HepG2 (cell line): ENCODE data around the gene SRP68.

Experiments
- CBX5 ChIP-seq: sonication (generic); formaldehyde crosslinking; IDR thresholded peaks from 2 replicates; pipeline ENCODE4 v1.4.0; 2020; ENCODE audit warnings: missing genetic modification reagents, borderline replicate concordance
- MLX ChIP-seq: IDR thresholded peaks from 2 replicates; pipeline ENCODE4 v1.6.1; 2016
- NR2F2 ChIP-seq: IDR thresholded peaks from 2 replicates; pipeline ENCODE4 v1.6.1; 2012; ENCODE audit warnings: low read depth, inconsistent platforms, borderline replicate concordance
- POLR2G ChIP-seq: fragments of 200-400 bp; formaldehyde crosslinking; IDR thresholded peaks from 2 replicates; pipeline ENCODE4 v1.6.1; 2018; ENCODE audit warnings: mild to moderate bottlenecking, low read depth, low read length, moderate library complexity
- REPIN1 ChIP-seq: sonication (generic); formaldehyde crosslinking; IDR thresholded peaks from 2 replicates; pipeline ENCODE4 v1.8.0; 2022; ENCODE audit warnings: missing genetic modification reagents, low read depth, mild to moderate bottlenecking, borderline replicate concordance
- SIN3A ChIP-seq: IDR thresholded peaks from 2 replicates; pipeline ENCODE4 v1.6.1; 2011; ENCODE audit warnings: low read depth, mild to moderate bottlenecking, control low read depth, low read length, borderline replicate concordance
- TCF7L2 ChIP-seq: IDR thresholded peaks from 2 replicates; pipeline ENCODE4 v1.6.1; 2011; ENCODE audit warnings: mild to moderate bottlenecking, low read depth, low read length, moderate library complexity
- ZNF362 ChIP-seq: sonication (generic); formaldehyde crosslinking; IDR thresholded peaks from 2 replicates; pipeline ENCODE4 v1.4.0; 2020; ENCODE audit warnings: missing genetic modification reagents, mild to moderate bottlenecking, borderline replicate concordance
- ZNF431 ChIP-seq: sonication (generic); formaldehyde crosslinking; IDR thresholded peaks from 2 replicates; pipeline ENCODE4 v1.9.0; 2022; ENCODE audit warnings: missing genetic modification reagents, low read depth, mild to moderate bottlenecking, borderline replicate concordance
- ZNF512 ChIP-seq: sonication (generic); formaldehyde crosslinking; IDR thresholded peaks from 2 replicates; pipeline ENCODE4 v1.4.0; 2020; ENCODE audit warnings: mild to moderate bottlenecking, missing genetic modification reagents
- ZNF800 ChIP-seq: sonication (generic); formaldehyde crosslinking; IDR thresholded peaks from 2 replicates; pipeline ENCODE4 v1.4.0; 2020; ENCODE audit warnings: missing genetic modification reagents
- ZSCAN29 ChIP-seq: sonication (generic); formaldehyde crosslinking; conservative IDR thresholded peaks from 2 replicates; pipeline ENCODE4 v1.4.0; 2020; ENCODE audit warnings: mild to moderate bottlenecking, missing genetic modification reagents
- ZZZ3 ChIP-seq: sonication (generic); formaldehyde crosslinking; IDR thresholded peaks from 2 replicates; pipeline ENCODE4 v1.4.0; 2020; ENCODE audit warnings: missing genetic modification reagents, mild to moderate bottlenecking, borderline replicate concordance

GRCh38 chr17:76065775-76066174, 6.5 kb downstream of the SRP68 start:
- no peak for TF ChIP-seq SIN3A
- no peak for TF ChIP-seq TCF7L2
- TF ChIP-seq MLX (CRISPR knock-in tag): no peak
- no peak for TF ChIP-seq ZNF512 (CRISPR knock-in tag)
- no peak for TF ChIP-seq ZNF431 (CRISPR knock-in tag)
- TF ChIP-seq ZZZ3: no peak
- no peak for TF ChIP-seq CBX5
- no peak for TF ChIP-seq NR2F2
- no peak for TF ChIP-seq ZNF800 (CRISPR knock-in tag)
- no peak for TF ChIP-seq ZSCAN29 (CRISPR knock-in tag)
- no peak for TF ChIP-seq REPIN1 (CRISPR knock-in tag)
- no peak for TF ChIP-seq POLR2G
- no peak for TF ChIP-seq ZNF362
